Stimulated activated CD4-positive, alpha-beta T cell treated with anti-CD3 and anti-CD28 coated beads, Interleukin-12 subunit alpha, Interleukin-12 subunit beta, amount 100 ng/mL, for 24 hours (primary cell): Measurements from ENCODE around the gene IARS2.
"Not testable (repeated sequence)": the region's sequence is repeated elsewhere in the genome, so short reads cannot be mapped to it uniquely, and the experiment has no call there.

Experiments
- DNase-seq, 2 experiments: peaks; one replicate each; pipeline ENCODE4 v3.0.0-alpha.2; 2020; ENCODE audit warnings: low read depth in 2 of 2

Gene IARS2

GRCh38 chr1:220094016-220094911 is at the start of gene IARS2:
Gene IARS2 (plus strand): TSS chr1:220094132. CDS start chr1:220094217, 85 bp downstream.
- peak; percentile 80 to 90 for DNase-seq

- no peak for DNase-seq
Observed at GRCh38 chr1:220044678-220045355, 49.1 kb upstream of the IARS2 start.

GRCh38 chr1:220045356-220046051 is 48.4 kb upstream of the IARS2 start:
- no peak for DNase-seq

- peak; percentile 86 to 89 for DNase-seq
Observed at GRCh38 chr1:220046052-220046930, 47.6 kb upstream of the IARS2 start, which contains the start of gene EPRS1. Gene EPRS1 (minus strand): TSS chr1:220046505. CDS start chr1:220046388, 117 bp downstream.

- DNase-seq, result no peak
Observed at GRCh38 chr1:220056374-220056773, 37.6 kb upstream of the IARS2 start.

- DNase-seq, result no peak
Observed at GRCh38 chr1:220060876-220061275, 33.1 kb upstream of the IARS2 start.

GRCh38 chr1:220062629-220063028 is 31.3 kb upstream of the IARS2 start:
- DNase-seq, result no peak

GRCh38 chr1:220067269-220068204 is 26.4 kb upstream of the IARS2 start:
- DNase-seq, result no peak

- DNase-seq, result no peak
Observed at GRCh38 chr1:220076861-220077762, 16.8 kb upstream of the IARS2 start.

- no peak for DNase-seq
Observed at GRCh38 chr1:220077887-220078286, 16.0 kb upstream of the IARS2 start.

- DNase-seq, result no peak
Observed at GRCh38 chr1:220084460-220084859, 9.5 kb upstream of the IARS2 start.

- not testable (repeated sequence) for DNase-seq
Observed at GRCh38 chr1:220086261-220086686, 7.7 kb upstream of the IARS2 start.

GRCh38 chr1:220089650-220090556 is 4.0 kb upstream of the IARS2 start, which contains the start of gene BPNT1:
Gene BPNT1 (minus strand): TSS chr1:220089788. CDS start chr1:220079846, 9,942 bp downstream.
- DNase-seq, result peak; percentile 95 to 99

- DNase-seq, result no peak
Observed at GRCh38 chr1:220092694-220093093, 1.2 kb upstream of the IARS2 start.

GRCh38 chr1:220093361-220094015 is 444 bp upstream of the IARS2 start:
- no peak for DNase-seq

- DNase-seq, result no peak
Observed at GRCh38 chr1:220099826-220100225, 5.9 kb downstream of the IARS2 start.

- not testable (repeated sequence) for DNase-seq
Observed at GRCh38 chr1:220110473-220110872, 16.5 kb downstream of the IARS2 start.
